ENCODE data around the gene OFD1.

GRCh38 chrX:13808865-13809264 lies 74.3 kb downstream of the OFD1 start:
- TF ChIP-seq POLR2A (IDR thresholded peaks at IDR 0.05), result no peak
- TF ChIP-seq, protein P1, sequence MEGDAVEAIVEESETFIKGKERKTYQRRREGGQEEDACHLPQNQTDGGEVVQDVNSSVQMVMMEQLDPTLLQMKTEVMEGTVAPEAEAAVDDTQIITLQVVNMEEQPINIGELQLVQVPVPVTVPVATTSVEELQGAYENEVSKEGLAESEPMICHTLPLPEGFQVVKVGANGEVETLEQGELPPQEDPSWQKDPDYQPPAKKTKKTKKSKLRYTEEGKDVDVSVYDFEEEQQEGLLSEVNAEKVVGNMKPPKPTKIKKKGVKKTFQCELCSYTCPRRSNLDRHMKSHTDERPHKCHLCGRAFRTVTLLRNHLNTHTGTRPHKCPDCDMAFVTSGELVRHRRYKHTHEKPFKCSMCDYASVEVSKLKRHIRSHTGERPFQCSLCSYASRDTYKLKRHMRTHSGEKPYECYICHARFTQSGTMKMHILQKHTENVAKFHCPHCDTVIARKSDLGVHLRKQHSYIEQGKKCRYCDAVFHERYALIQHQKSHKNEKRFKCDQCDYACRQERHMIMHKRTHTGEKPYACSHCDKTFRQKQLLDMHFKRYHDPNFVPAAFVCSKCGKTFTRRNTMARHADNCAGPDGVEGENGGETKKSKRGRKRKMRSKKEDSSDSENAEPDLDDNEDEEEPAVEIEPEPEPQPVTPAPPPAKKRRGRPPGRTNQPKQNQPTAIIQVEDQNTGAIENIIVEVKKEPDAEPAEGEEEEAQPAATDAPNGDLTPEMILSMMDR (IDR thresholded peaks at IDR 0.05), result no peak

Data from breast epithelium (tissue), 3 donors.